HG03159 (cell line): ENCODE measurements around the gene HOXA6.
A peak's percentile ranks its signal among the peaks of the same experiment; 100 is the strongest.

Source experiments
- ATAC-seq: cut with Tn5 transposase; IDR thresholded peaks from one replicate; pipeline ENCODE4 v1.9.1; 2021; ENCODE audit warnings: mild to moderate bottlenecking, moderate library complexity; ENCODE audit not compliant: unreplicated experiment

HOXA6 gene

DNA sequence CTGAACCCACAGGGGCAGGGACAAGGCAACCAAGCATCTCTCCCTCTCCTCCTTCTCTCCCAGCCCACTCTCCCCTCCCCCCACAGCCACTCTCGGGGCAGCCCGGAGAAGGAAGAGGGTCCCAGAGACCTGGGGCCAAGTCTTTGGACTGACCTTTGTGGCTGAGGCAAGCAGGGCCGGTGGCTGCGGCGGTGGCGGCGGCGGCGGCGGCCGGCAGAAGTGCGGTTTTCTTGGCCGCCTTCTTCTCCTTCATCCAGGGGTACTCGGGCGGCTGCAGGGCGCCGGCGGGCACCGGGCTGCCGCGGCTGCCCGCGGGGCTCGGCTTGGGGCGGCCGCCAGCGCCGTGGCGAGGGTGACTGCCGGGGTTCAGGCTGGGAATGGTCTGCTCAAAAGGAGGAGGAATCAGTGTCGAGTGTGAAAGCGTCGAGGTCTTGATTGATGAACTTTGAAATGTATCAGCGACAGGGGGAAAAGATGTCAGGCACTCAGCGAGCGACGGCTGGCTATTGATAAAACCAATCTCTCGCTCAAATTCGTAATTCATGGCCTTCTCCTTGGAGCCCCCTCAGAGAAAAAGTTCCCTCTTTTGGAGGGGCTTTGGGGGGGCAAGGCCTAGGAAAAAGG lies 45.5 kb downstream of the HOXA6 start:
- no peak for ATAC-seq

- ATAC-seq: no peak
Observed at GRCh38 chr7:27101171-27101956, 46.2 kb downstream of the HOXA6 start.

GRCh38 chr7:27100694-27101170 lies 46.8 kb downstream of the HOXA6 start:
- ATAC-seq: no peak

DNA sequence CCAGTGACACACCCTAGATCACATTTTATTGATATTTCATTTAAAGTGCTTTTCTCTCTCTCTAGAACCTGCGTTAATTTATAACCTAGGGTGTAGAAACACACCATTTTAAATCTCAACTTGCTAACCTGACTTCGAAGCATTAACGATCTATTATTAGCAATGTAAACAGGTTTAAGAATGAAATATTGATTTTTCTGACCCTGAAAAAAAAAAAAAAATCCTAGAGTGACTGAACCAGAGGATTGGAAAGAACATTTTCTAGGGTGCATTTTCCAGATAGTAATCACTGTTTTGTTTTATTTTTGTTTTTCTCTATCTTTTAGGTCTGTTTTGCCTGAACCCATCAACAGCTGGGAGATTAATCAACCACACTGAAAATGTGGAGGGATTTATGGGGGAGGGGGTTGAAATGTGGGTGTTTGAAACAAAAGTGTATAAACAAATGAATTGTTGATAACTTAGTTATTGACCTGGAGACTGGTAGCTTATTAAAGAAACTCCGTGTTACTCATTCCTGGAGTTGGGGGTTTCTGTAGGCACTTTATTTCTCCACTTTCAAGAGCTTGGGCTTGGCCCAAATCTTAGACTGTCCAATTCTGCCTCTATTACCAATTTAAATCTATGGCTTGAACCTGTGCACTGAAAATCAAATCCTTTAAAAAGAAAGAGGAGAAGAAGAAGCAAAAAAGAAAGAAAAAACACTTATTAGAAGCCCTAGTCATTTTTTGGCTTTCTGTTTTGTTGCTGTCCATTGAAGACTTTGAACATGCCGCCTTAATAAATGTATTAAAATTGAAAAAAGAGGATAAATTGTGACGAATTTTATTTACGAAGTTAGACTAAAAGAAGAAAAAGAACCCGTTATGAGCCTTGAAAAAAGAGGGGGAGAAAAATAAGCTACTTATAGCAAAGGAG lies 47.9 kb downstream of the HOXA6 start:
- no peak for ATAC-seq

GRCh38 chr7:27098578-27099451 lies 48.8 kb downstream of the HOXA6 start:
- ATAC-seq: no peak

DNA sequence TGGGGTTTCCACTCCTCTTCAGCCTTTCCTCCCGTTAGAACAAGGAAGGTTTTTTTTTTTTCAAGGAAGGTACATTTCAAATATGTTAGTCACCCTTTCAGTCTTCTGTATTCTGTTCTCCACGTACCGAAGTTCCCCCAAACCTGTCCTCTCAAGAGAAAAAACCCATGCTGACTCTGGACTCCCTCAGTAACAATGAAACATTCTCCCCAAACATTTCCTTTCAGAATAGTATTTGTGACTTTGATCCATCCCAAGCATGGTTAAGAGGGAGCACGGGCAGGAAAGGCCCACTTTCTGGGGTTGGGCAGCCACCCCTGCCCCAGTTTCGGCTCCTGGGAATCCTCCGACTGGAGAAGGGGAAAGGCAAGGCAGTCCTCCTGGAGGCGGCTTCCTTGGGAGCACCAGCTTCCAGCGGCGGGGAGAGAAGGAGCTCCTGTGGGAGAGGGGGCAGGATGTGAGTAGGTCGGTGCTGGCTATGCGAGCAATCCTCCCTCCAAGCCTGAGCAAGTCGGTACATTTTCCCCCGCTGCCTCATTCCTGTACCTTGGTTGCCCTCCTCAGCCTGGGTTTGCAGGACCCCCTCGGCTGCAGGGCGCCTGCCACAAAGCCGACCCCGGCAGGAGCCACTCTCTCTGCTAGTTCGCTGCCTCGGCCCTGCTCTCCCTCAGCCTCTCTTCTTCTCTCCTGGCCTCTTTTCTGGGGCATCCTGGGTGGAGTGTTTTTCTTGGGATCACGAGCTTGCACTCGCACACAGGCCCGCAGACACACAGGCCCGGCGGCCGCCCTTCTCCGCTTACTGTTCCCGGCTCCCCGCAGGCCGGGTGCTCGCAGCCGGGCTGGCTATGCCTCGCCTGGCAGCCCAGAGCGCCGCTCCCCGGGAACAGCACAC lies 49.6 kb downstream of the HOXA6 start:
- no peak for ATAC-seq

- no peak for ATAC-seq
Observed at GRCh38 chr7:27096768-27097514, 50.6 kb downstream of the HOXA6 start.

DNA sequence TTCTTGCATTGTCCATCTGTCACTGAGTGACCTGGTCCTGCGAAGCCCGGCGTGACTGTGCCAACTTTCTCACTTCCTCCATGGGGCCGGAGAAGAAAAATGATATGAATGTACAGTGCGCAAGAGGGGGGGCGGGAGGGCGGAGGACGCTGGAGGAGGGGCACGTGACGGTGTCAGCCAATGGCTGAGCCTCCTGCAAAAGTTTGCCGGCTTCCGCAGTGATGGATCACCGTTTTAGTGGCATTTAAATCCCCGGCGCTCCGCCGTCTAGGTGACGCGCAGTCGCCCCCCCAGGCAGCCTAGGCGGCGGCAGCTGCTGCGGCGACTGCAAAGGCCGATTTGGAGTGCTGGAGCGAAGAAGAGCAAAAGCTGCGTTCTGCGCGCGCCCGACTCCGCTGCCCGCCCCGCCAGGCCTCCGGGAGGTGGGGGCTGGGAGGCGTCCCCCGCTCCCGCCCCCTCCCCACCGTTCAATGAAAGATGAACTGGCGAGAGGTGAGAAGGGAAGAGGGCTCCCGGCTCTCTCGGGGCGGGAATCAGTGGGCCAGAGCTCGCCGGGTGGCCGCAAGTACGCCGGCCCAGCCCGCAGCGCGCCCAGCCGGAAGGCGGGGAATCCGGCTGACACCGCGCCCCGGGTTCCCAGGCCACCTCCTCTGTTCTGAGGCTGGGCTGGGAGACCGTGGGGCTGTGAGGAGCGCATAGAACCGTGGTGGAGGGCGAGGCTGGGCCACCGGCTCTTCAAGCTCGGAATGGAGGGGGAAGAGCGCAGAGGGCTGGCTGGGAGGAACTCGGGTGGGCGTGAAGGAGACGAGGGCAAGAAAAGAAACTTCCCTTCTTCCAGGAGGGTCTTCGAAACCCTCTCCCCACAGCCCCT lies 51.4 kb downstream of the HOXA6 start, which contains the start of gene HOXA1:
HOXA1 (minus strand) TSS at position 104 of the 871 bp plus-strand sequence; CDS start at position 16, 88 bp downstream.
- ATAC-seq: peak; percentile 82
